Nucleus accumbens (tissue), 56 donors: ENCODE data around the gene HOOK1.
A peak's percentile ranks its signal among the peaks of the same experiment; 100 is the strongest.
"Not testable (repeated sequence)": the region's sequence is repeated elsewhere in the genome, so short reads cannot be mapped to it uniquely, and the experiment has no call there.

Experiments
- DNase-seq, 56 donors: peaks; one replicate each; lab custom pipeline; 2025; lab: John Stamatoyannopoulos, UW

Gene HOOK1

GRCh38 chr1:59819566-59820438 is 5.1 kb downstream of the HOOK1 start:
- DNase-seq, result no peak

GRCh38 chr1:59827055-59827643 is 12.4 kb downstream of the HOOK1 start:
- DNase-seq, result no peak

- DNase-seq, result no peak
These were observed 13.4 kb downstream of the HOOK1 start for GRCh38 chr1:59828160-59828559.

DNA sequence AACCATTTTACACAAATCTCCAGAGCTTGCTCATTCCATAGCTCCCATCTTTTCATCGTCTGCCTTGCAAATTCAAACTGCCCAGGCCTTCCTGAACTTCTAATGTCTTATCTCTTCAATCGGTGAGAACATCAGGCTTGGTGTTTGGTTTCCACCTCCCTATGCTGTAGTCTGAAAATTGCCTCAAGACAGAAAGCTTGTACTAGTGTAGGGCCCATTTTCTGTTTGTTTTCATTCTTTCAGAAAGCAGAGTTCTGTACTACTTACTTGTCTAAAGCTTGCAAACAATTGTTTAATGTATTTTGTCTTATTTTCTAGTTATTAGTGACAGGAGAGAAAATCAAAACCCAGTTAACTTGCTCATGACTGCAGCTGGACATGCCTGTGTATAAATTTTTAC is 16.8 kb downstream of the HOOK1 start:
- DNase-seq, result no peak

- DNase-seq, result no peak
These were observed 18.3 kb downstream of the HOOK1 start for GRCh38 chr1:59833022-59833421.

GRCh38 chr1:59833991-59834390 is 19.2 kb downstream of the HOOK1 start:
- no peak for DNase-seq

GRCh38 chr1:59837857-59838256 is 23.1 kb downstream of the HOOK1 start:
- DNase-seq, result not testable (repeated sequence)

GRCh38 chr1:59845091-59845490 is 30.3 kb downstream of the HOOK1 start:
- DNase-seq, result no peak

DNA sequence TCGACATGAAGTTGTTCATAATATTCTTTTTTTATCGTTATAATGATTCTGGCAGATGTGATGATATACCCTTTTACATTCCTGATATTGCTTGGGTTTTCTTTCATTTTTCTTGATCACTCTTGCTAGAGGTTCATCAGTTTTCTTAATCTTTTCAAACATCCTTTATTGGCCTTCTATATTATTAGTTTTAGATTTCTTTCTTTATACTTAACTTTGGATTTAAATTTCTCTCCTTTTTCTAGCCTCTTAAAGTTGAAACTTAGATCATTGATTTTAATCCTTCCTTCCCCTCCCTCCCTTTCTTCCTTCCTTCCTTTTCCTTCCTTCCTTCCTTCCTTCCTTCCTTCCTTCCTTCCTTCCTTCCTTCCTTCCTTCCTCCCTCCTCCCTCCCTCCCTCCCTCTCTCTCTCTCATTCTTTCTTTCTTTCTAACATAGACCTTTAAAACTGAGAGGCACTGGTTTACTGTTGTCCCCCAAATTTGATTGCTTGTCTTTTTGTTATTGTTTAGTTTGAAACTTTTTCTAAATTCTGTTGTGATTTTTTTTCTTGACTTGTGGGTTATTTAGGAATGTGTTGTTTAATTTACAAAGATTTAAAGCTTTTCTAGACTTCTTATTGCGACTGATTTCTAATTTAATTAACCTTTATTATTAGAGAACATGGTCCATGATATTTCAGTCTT is 31.6 kb downstream of the HOOK1 start:
- DNase-seq, result no peak

- no peak for DNase-seq
These were observed 32.1 kb downstream of the HOOK1 start for GRCh38 chr1:59846895-59847282.

DNA sequence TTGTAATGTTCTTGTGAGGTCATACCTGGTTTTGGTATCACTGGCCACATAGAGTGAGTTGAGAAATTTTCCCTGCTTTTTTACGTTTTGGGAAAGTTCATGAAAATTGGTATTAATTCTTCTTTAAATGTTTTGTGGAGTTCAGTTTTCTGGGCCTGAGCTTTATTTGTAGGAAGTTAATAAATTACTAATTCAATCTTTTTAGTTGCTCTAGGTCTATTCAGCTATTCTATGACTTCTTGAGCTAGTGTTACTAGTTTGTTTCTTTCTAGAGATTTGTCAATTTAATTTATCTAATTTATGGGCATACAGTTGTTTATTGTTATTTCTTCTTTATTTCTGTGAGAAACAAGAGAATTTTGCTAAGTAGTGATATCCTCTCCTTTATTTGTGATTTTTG is 37.4 kb downstream of the HOOK1 start:
- DNase-seq, result no peak

- not testable (repeated sequence) for DNase-seq
These were observed 40.5 kb downstream of the HOOK1 start for GRCh38 chr1:59855297-59855696.

DNA sequence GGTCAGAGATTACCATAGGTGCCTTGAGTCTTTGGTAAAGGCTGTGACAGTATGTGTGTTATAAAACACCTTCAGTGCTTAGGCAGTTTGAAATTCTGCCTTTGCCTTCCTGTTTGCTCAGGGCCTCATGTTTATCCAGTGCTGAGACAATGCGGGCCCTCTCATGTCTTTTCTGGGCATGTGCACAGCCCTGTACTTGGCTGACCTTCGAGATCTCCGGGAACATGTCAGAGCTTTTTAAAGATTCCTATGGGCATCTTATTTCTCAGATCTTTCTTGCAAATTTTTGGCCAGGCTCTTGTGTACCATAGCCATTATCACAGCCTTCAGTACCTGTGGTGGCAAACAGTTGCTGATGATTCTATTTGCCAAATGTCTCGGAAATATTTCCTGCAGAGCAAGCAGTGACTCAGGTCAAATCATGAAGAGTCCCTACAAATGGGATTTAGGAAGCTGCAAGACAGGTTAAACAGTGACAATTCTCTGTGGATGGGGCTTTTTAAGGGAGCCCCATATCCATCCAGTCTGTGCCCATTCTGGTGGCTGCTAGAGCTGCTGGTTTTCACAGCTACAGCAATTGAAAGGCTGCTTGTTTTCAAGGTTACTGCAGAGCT is 42.1 kb downstream of the HOOK1 start:
- DNase-seq, result no peak

- no peak for DNase-seq
These were observed 43.1 kb downstream of the HOOK1 start for GRCh38 chr1:59857679-59858354.

GRCh38 chr1:59866462-59866861 is 51.7 kb downstream of the HOOK1 start:
- DNase-seq, result no peak

DNA sequence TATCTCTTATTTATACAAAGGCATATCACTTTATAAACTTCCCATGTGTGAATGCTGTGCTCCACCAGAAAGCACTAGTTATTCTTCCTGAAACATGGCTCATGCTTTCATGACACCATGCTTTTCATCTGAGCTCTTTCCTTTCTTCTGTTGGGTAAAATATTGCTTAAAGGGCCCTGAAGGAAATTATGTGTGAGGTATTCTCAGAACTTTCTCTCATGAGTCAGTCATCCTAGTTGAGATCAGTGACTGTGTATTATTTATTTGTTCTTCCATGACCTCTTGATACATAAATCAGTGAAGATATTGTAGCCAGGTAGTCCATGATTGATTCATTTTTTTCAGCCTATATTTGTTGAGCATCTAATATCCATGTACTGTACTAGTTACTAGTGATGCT is 57.0 kb downstream of the HOOK1 start:
- no peak for DNase-seq

DNA sequence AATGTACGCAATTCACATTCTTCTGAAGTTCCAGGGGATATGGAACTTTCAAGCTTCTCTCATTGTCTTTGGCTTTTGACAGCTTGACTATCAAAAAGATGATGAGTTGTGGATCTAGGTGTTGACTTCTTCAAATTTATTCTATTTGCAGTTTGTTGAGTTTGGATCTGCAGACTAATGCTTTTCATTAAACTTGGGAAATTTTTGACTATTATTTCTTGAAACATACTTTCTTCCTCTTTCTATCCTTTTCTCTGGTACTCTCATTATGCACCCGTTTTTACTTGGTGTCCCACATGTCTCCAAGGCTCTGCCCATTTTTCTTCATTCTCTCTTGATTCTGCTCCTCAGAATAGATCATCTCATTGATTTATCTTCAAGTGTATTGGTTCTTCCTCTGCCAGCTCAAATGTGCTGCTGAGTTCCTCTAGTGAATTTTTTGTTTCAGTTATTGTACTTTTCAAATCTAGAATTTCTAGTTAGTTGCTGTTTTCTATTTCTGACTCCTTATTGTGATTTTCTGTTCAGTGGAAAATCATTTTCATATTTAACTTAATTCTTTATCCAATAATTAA is 62.4 kb downstream of the HOOK1 start:
- DNase-seq, result no peak

- no peak for DNase-seq
These were observed 63.6 kb downstream of the HOOK1 start for GRCh38 chr1:59878370-59878769.

GRCh38 chr1:59879574-59879973 is 64.8 kb downstream of the HOOK1 start:
- DNase-seq, result peak in 43 of 56 donors; percentile 1 to 86 (median 32)

- DNase-seq, result no peak
These were observed 65.3 kb downstream of the HOOK1 start for GRCh38 chr1:59879996-59880505.
